Retinal pigment epithelial cell (primary cell): ENCODE data around the gene GTPBP1.

ENCODE experiments used
- DNase-seq: peaks from one replicate; pipeline ENCODE4 v3.0.0-alpha.2; 2010; ENCODE audit warnings: low read depth
- H3K4me3 ChIP-seq: 2 replicates; pipeline ENCODE4 v1.5.1; 2011; ENCODE audit warnings: mild to moderate bottlenecking, low read length, control low read depth, moderate library complexity
- TF ChIP-seq, protein P1 (sequence below): conservative IDR thresholded peaks from 2 replicates; pipeline ENCODE4 v1.5.1; 2011; ENCODE audit warnings: low read depth, low read length, control low read depth, inconsistent platforms

Gene GTPBP1

GRCh38 chr22:38754751-38755154, 49.0 kb downstream of the GTPBP1 start:
- DNase-seq: no peak
- TF ChIP-seq, protein P1, sequence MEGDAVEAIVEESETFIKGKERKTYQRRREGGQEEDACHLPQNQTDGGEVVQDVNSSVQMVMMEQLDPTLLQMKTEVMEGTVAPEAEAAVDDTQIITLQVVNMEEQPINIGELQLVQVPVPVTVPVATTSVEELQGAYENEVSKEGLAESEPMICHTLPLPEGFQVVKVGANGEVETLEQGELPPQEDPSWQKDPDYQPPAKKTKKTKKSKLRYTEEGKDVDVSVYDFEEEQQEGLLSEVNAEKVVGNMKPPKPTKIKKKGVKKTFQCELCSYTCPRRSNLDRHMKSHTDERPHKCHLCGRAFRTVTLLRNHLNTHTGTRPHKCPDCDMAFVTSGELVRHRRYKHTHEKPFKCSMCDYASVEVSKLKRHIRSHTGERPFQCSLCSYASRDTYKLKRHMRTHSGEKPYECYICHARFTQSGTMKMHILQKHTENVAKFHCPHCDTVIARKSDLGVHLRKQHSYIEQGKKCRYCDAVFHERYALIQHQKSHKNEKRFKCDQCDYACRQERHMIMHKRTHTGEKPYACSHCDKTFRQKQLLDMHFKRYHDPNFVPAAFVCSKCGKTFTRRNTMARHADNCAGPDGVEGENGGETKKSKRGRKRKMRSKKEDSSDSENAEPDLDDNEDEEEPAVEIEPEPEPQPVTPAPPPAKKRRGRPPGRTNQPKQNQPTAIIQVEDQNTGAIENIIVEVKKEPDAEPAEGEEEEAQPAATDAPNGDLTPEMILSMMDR: no peak
- H3K4me3 ChIP-seq: peak overlapping the region; percentile 53

DNA sequence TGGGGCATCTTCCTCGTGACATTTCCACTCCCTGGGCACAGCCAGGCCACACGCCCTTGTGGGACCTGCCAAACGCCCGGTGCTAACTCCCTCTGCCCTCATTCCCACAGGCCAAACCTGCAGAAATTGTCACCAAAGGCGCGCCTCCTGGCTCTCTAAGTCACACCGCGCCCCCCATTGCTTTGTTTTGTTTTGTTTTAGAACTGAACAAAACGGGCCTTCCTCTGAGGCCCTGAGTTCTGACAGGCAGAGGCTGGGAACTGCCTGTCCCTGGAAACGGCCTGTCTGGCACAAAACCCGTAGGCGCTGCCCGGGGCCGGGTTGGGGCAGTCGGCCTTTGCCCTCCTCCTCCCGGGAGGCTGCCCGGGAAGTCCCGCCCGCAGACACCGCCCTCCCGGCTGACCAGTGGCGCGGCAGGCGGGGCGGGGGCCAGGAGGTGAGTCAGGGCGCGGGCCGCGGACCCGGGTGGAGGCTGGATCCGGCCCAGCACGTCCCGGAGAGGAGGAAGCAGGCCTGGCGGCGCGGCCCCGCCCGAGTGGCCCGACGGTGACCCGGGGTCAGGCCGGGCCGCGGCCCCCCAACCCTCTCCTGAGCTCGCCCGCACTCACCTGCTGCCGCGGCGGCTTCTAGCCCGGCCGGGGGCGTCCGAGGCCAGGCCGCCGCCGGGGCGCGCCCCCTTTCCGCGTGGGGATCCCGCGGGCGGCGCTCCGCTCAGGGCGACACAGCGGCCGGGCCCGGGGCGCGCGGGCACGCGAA, 49.6 kb downstream of the GTPBP1 start:
- no peak for DNase-seq
- TF ChIP-seq, protein P1: no peak

GRCh38 chr22:38755911-38756532, 50.3 kb downstream of the GTPBP1 start, which contains the start of gene SUN2:
Gene SUN2, minus strand, starts transcription at chr22:38755998. Its CDS starts 3,370 bp downstream, at chr22:38752628.
- H3K4me3 ChIP-seq: peak within 1 kb of the TSS; percentile 63
- TF ChIP-seq, protein P1: no peak
- no peak for DNase-seq

More for the DNA sequence above, 49.6 kb downstream of the GTPBP1 start:
- peak overlapping the region; percentile 53 for H3K4me3 ChIP-seq

DNA sequence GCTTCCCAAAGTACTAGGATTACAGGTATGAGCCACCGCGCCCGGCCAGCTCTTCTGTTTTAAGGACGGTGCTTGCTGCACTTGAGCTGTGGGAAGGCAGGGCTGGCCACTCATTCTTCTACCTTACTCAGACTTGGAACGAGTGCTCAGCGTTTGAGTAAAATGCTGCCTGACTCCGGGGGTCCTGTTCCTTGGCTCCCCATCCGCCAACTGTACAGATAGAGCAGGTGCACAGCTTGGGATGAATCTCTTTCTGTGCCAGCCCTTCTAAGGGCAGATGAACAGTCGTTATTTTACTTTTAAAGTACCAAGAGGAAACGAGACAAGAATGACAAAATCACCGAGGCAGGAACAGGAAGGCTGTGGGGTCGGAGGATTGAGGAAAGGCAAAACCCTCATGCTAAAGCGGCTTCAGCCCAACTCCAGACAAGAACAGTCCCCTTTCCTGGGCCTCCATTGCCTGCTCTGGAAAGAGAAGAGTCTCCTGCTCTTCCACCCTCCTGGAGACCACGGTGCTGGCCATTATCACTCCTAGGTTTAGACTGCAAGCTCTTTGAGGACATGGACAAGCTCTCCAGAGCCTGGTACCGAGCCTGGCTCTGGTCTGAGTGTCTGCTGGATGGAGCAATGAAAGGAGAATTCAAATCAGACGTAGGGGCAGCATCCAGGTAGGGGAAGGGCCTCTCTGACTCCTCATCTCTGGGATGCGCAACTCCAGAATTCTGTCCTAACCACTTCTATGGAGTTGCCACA, 51.1 kb downstream of the GTPBP1 start:
- H3K4me3 ChIP-seq: peak overlapping the region; percentile 63
- TF ChIP-seq, protein P1: no peak
- no peak for DNase-seq

- DNase-seq: no peak
- H3K4me3 ChIP-seq: no peak overlapping the region
These were observed 51.7 kb downstream of the GTPBP1 start for GRCh38 chr22:38757464-38757757.

GRCh38 chr22:38758276-38758945, 52.7 kb downstream of the GTPBP1 start:
- no peak overlapping the region for H3K4me3 ChIP-seq
- TF ChIP-seq, protein P1: no peak

More at GRCh38 chr22:38757464-38757757, 51.7 kb downstream of the GTPBP1 start:
- TF ChIP-seq, protein P1: no peak

More at GRCh38 chr22:38758276-38758945, 52.7 kb downstream of the GTPBP1 start:
- no peak for DNase-seq
